ENCODE data around the gene SMG6.

GRCh38 chr17:2187758-2188157, 115.8 kb downstream of the SMG6 start:
- TF ChIP-seq, protein P1, sequence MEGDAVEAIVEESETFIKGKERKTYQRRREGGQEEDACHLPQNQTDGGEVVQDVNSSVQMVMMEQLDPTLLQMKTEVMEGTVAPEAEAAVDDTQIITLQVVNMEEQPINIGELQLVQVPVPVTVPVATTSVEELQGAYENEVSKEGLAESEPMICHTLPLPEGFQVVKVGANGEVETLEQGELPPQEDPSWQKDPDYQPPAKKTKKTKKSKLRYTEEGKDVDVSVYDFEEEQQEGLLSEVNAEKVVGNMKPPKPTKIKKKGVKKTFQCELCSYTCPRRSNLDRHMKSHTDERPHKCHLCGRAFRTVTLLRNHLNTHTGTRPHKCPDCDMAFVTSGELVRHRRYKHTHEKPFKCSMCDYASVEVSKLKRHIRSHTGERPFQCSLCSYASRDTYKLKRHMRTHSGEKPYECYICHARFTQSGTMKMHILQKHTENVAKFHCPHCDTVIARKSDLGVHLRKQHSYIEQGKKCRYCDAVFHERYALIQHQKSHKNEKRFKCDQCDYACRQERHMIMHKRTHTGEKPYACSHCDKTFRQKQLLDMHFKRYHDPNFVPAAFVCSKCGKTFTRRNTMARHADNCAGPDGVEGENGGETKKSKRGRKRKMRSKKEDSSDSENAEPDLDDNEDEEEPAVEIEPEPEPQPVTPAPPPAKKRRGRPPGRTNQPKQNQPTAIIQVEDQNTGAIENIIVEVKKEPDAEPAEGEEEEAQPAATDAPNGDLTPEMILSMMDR (IDR thresholded peaks at IDR 0.05; ENCODE audit: low read length): no peak
- TF ChIP-seq EZH2 (IDR thresholded peaks at IDR 0.05; ENCODE audit: borderline replicate concordance, low read length): no peak

Measured in OCI-LY1 (cell line).